ENCODE measurements around the gene CDKL5. TPM values are rescaled to one million over a fixed set of nuclear protein-coding genes. Genes with fewer than 3 reads are reported as not detected.

CDKL5 gene
- total RNA-seq, 1 experiment from 2014 or later: not detected

DNA sequence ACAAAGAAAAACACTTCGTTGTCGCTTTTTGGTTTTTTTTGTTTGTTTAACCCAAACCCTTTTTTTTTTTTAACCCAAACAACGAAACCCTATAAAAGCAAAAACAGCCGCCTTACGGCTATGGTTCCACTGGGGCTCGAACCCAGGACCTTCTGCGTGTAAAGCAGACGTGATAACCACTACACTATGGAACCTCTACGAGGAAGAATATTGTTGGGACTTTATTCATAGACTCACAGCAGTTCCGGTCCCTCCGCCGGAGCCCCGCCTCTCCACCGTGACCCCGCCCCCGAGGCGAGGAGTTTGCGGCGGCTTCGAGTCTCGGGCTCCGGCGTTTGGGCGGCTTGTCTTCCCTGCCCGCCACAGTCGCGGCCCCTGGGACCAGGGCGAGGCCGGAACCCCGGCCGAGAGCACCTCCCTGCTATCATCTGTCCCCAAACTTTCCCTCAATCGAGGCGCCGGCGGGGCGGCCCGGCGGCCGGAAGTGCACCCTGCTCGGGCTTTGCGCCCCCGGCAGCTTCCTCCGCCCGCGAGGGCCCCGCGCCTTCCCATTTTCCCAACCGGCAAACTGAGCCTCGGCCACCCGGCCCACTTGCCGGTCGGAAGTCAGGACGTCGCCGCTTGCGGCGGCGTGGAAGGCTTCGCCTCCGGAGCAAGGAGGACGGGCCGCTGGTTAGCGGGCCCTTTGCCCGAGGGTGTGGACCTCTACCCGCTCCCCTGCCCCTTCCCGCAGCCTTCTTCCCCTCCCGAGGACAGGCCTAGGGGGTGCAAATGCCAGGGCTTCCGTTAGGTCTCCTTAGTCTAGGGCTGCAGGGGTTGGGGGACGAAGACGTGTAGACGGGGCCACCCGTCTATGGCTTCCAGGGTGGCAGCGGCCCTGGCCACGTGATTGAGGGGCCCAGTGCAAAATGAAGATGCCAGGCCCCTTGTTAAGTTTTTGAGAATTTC lies 249.7 kb downstream of the CDKL5 start:
- in situ Hi-C loops (cut with HindIII; ENCODE audit: low sequenced_read_pairs): no loop called here
- peak; percentile 87 for DNase-seq (ENCODE audit: low spot score)

DNA sequence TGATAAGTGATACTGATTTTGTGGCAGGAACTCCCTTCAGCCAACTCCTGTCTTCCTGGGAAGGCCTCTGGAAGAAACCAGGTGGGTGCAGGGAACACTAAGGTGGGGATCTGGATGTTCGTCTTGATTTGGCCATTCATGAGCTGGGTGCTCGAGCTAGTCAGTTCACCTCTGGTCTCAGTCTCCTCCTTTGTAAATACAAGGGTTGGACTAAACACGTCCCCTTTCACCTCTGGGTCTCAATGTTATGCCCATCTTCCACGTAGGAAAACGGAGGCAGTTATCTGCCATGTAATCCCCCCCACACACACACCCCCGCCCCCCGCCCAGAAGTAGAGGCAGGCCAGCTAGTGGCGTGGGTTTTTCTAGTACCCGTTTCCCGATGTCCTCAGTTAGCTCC lies 250.6 kb downstream of the CDKL5 start:
- no peak for DNase-seq (ENCODE audit: low spot score)
- in situ Hi-C loops (cut with HindIII; ENCODE audit: low sequenced_read_pairs): no loop called here

DNA sequence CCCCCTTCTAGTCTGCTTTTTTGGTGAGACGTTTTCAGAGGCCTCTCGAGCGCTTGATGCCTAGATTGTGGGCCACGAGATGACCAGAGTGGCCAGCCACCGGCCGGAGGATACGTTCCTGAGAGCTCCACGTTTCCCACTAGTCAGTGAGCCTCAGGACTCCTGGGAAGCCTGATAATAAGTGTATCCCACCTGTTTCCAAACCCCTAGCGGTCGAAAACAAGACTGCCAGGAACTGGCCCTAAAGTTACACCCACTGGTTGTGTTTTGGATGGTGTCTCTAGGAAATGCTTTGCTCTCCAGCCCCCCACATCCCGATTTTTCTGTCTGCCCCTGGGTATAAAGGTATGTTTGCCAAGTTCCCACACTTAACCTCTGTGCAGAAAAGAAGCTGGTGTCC lies 251.1 kb downstream of the CDKL5 start:
- DNase-seq (ENCODE audit: low spot score): no peak
- in situ Hi-C loops (cut with HindIII; ENCODE audit: low sequenced_read_pairs): no loop called here

DNA sequence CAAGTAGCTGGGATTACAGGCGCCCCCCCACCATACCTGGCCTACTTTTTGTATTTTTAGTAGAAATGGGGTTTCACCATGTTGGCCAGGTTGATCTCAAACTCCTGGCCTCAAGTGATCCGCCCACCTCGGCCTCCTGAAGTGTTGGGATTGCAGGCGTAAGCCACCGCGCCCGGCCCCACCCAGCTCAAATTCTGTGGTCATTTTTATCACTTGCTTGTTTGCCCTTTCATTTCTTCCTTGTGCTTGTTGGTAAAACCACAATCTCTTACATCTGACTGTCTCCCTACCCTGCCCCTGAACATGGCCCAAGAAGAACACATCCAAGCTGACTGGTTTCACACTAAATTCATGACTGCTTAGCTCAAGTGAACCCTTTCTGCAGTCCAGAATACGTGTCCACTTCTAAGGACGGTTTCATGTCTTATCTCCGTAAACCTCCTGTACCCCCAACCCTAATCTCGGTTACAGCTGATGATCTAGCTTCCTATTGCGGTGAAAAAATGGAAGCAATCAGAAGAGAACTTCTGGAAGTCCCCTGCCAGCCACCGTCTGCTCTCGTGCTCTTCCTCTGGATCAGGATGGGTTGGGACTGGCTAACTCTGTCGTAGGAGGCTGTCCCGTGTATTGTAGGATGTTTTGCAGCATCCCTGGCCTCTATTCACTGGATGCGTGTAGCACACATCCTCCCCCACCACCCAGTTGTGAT lies 251.9 kb downstream of the CDKL5 start:
- DNase-seq (ENCODE audit: low spot score): no peak
- in situ Hi-C loops (cut with HindIII; ENCODE audit: low sequenced_read_pairs): no loop called here

DNA sequence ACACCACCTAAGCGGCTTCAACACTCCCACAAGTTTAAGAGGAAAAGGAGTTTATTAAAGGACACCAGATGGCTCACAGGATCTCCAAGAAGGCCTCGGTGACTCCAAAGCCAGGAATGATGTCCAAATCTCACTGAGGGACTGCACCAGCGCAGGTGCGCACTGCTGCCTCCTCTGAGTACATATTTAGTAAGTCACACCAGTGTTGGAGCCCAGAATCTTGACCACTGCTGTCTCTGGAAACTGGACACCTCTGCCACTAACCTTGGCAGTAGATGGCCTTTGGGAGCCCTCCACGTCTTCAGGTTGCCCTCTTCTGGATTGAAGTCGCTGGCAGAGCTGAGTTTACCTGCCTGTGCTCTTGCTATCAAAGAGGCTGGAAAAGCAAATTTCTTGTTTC lies 256.6 kb downstream of the CDKL5 start:
- in situ Hi-C loops (cut with HindIII; ENCODE audit: low sequenced_read_pairs): no loop called here
- DNase-seq (ENCODE audit: low spot score): peak; percentile 29

DNA sequence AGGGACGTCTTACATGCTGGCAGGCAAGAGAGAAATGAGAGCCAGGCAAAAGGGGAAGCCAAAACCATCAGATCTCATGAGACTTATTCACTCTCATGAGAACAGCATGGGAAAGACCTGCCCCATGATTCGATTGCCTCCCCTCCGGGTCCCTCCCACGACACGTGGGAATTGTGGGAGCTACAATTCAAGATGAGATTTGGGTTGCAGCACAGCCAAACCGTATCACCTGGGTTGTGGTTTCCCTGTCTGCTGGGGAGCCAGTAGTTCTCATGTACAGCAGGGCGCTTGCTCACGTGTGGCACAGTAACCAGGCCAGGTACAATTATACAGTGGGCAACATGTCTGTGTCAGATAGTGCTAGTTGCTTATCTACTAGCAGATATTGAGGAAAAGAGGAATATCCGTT lies 257.6 kb downstream of the CDKL5 start:
- no peak for DNase-seq (ENCODE audit: low spot score)
- in situ Hi-C loops (cut with HindIII; ENCODE audit: low sequenced_read_pairs): no loop called here

DNA sequence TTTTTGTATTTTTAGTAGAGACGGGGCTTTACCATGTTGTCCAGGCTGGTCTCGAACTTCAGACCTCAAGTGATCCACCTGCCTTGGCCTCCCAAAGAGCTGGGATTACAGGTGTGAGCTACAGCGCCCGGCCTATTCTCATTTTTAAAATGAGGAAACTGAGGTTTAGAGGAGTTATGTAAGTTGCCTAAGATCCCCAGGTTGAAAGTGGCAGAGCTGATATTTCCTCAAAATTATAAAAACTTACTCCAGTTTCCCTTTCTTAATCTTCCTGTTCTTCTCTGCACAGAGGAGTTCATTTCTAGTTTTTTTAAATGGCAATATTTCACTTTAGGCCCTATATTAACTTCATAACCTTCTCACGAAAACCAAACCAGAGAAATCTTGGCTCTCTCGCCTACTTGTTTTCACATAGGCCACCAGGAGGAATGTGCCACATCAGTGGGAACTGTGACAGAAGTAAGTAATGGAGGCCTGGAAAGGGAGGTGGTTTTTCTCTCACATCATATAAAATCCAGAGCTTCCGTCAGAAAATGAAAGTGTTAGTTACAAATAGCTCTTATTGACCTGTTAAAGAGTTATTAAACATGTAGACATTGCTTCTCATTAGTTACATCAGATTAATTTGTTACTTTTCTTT lies 262.6 kb downstream of the CDKL5 start:
- DNase-seq (ENCODE audit: low spot score): no peak
- in situ Hi-C loops (cut with HindIII; ENCODE audit: low sequenced_read_pairs): no loop called here

DNA sequence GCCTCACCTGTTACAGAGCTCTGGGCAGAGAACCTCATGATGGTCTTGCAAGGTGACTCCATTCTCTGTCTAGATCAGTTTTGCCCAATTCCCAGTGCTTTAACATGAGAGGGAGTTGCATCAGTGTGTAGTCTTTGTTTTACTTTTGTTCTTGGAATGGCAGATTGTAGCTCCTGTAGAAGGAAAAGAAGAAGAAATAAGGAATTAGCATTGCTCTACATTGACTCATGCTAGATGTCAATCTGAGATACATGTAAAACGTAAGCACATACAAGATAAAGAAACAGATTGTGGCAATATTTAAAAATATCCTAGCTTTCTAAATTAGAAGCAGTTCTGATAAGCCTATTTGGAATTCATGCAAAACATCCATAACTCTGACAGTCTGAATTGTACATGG lies 266.0 kb downstream of the CDKL5 start:
- in situ Hi-C loops (cut with HindIII; ENCODE audit: low sequenced_read_pairs): no loop called here
- DNase-seq (ENCODE audit: low spot score): no peak

DNA sequence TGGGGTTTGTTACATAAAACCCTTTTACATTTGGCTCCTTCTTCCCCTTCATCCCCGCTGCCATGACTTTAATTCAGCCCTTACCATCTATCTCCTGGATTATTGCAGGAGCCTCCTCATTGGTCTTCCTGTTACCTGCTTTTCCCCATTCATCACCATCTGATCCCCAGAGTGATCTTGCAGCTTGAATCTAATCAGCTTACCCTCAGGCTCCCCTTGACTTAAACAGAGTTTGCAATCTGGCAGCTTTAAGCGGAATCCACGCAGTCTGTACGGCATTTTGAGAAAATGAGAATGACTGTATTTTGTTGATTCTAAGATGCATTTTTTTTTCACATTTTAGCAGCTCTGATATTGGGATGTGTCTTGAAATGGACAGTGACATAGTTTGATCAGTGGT lies 267.1 kb downstream of the CDKL5 start:
- DNase-seq (ENCODE audit: low spot score): no peak
- in situ Hi-C loops (cut with HindIII; ENCODE audit: low sequenced_read_pairs): no loop called here

DNA sequence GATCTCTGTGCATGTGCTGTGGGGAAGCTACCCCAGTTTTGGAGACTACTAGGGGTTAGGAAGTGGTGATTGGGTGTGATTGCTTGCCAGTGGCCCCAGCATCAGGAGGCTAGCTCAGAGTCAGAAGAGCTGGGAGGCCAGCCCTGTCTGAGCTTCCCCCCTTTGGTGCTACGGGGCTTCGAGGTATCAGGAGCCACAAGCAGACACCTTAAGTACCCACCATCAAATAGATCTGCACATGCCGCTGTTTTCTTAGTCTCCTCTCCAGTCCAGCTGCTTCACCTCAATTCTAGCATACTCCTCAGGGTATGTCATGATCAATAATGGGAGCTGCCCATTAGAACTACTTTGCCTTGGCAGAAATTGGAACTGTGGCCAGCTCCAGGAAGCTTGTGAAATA lies 271.2 kb downstream of the CDKL5 start:
- in situ Hi-C loops (cut with HindIII; ENCODE audit: low sequenced_read_pairs): no loop called here
- DNase-seq (ENCODE audit: low spot score): no peak

DNA sequence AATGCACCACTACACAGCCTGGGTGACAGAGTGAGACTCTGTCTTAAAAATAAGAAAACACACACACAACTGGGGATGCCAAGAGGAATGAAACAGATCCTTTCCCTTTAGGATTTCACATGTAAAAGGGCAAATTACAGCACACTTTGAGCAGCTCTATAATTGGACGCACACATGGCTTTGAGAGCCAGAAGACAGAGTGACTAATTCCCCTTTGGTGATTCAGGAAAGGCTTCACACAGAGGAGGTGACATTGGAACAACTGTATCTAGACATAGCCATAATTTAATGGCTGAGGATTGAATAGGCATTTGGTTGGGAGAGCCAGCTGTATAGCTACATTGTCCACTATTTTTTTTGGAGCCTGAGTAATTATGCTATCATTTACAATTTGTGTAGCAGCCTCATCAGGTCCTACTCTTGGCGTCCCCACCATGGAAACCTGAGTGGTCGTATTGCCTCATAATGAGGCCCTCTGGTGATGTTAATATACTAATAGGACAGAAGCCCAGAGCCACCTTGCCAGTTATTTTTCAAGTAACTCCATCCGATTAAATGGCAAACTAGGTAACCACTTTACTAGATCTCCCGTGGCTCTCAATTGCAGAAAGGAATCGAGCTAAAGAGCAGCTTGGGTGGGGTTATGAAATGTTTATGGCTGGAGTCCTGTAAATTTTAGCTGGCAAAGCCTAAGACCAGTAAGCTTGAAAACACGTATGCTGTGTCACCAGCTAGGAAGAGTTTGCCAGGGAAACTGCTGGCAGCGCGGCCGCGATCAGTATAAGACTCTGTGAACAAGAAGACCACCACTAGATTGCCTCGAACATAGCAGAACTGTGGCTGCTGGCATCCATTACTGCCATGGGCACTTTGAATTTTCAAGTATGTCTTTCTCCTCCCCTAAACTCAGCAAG lies 273.6 kb downstream of the CDKL5 start:
- no peak for DNase-seq (ENCODE audit: low spot score)
- in situ Hi-C loops (cut with HindIII; ENCODE audit: low sequenced_read_pairs): no loop called here

DNA sequence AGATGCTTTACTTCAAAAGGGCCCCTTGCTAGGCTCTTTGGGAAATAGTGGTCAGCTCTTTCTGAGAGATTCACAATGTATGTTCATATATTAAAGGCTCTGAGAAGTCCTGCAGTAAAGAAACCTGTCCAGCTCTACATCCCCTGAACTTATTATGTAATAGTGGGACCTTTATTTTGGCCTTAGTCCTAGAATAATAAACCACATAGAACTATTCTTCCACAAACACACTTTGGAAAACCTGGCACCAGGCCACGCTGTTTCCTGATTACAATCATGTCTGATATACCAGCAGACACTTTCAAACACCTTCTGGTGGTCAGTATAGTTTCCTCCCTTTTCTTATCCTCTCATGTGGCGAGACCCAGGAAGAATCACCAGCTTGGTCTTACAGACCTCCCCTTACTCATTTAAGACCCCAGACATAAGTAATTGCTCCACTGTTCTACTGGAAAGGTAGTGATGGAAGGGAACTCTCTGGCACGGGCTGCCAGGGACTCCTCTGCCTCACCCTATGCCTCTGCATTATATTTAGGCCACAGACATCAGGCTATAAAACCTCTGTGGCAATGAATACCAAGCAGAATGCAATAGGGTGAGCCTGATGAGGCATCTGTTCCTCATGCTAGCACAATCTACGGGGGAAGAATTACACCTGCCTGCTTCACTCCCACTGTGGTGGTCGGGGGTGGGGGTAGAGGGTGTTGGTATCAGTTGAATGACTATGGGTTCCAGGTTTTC lies 276.4 kb downstream of the CDKL5 start:
- DNase-seq (ENCODE audit: low spot score): no peak
- in situ Hi-C loops (cut with HindIII; ENCODE audit: low sequenced_read_pairs): no loop called here

DNA sequence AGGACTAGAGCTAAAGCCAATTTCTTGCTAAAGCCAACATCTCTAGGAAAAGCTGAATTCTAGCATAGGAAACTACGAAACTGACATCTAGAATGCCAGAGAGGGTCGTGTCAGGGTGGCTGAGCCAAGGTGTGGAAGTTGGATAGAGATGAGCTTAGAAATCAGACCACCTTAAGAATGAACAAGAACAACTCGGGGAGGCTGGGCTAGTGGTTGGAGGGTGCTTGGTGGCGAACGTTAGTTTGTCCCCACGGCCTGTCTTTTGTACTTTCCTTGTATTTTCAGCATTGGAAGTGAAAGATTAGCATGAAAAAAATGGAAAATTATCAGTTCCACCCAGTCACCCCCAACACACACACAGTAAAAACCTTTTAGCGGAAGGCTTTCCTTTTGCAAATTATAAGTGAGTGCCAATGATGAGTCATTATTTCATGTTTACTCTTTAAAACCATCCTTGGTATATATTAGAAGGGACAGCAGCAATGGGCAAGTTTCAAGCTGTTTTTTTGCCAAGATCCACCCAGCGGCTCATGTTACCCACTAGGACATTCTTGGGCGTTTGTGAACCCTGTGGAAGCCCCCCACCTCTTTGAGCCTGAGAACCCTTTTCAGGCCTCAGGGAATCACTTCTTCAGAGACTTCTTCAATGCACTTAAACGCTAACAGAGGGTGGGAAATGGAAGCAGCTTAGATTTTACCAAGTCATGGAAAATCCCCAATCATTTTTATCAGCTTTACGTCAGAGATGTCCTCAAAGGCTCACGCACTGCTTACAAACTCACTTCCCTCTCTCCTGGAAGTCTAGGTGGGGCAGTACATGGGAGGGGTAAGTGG lies 277.2 kb downstream of the CDKL5 start:
- in situ Hi-C loops (cut with HindIII; ENCODE audit: low sequenced_read_pairs): no loop called here
- no peak for DNase-seq (ENCODE audit: low spot score)

Other genes with a start within 250 kb of the CDKL5 start
- gene BEND2, start 204.7 kb upstream of the CDKL5 start, total RNA-seq (2014; rRNA removed; shearing (Covaris generic)): not detected in 2 replicates
- 6.2 and 9.3 TPM in 2 replicates for gene SCML2, start 70.9 kb upstream of the CDKL5 start, total RNA-seq (2014; rRNA removed; shearing (Covaris generic))
- not detected in 2 replicates for gene RS1, start 246.5 kb downstream of the CDKL5 start, total RNA-seq (2014; rRNA removed; shearing (Covaris generic))

All from G401 (cell line).